CD4-positive, alpha-beta T cell treated with Interleukin-10 for 1 hour (primary cell): Measurements from ENCODE around the gene IL1RN.
"Not testable (repeated sequence)": the region's sequence is repeated elsewhere in the genome, so short reads cannot be mapped to it uniquely, and the experiment has no call there.

Experiments
- DNase-seq: peaks from one replicate; pipeline ENCODE4 v3.0.0-alpha.2; 2020

IL1RN gene

GRCh38 chr2:113126845-113127645 lies at the start of gene IL1RN:
Gene IL1RN (plus strand): TSS chr2:113127598. CDS start chr2:113127625, 27 bp downstream.
- DNase-seq: peak; percentile 19

- DNase-seq: no peak
These were observed 49.5 kb upstream of the IL1RN start for GRCh38 chr2:113077921-113078320.

GRCh38 chr2:113078350-113078839 lies 49.0 kb upstream of the IL1RN start:
- DNase-seq: no peak

GRCh38 chr2:113079131-113079530 lies 48.3 kb upstream of the IL1RN start:
- DNase-seq: no peak

GRCh38 chr2:113080134-113080533 lies 47.3 kb upstream of the IL1RN start:
- peak; percentile 43 for DNase-seq

- DNase-seq: no peak
These were observed 45.7 kb upstream of the IL1RN start for GRCh38 chr2:113081488-113082210.

GRCh38 chr2:113083296-113083695 lies 44.1 kb upstream of the IL1RN start:
- no peak for DNase-seq

GRCh38 chr2:113084249-113085000 lies 43.0 kb upstream of the IL1RN start:
- peak; percentile 29 for DNase-seq

GRCh38 chr2:113085542-113085941 lies 41.9 kb upstream of the IL1RN start:
- DNase-seq: no peak

GRCh38 chr2:113088213-113088992 lies 39.0 kb upstream of the IL1RN start:
- no peak for DNase-seq

GRCh38 chr2:113089916-113090315 lies 37.5 kb upstream of the IL1RN start:
- no peak for DNase-seq

- DNase-seq: no peak
These were observed 36.0 kb upstream of the IL1RN start for GRCh38 chr2:113091231-113091896.

- no peak for DNase-seq
These were observed 34.4 kb upstream of the IL1RN start for GRCh38 chr2:113092864-113093612.

- no peak for DNase-seq
These were observed 33.8 kb upstream of the IL1RN start for GRCh38 chr2:113093613-113093977.

GRCh38 chr2:113096306-113096705 lies 31.1 kb upstream of the IL1RN start:
- not testable (repeated sequence) for DNase-seq

GRCh38 chr2:113096842-113097618 lies 30.4 kb upstream of the IL1RN start:
- not testable (repeated sequence) for DNase-seq

GRCh38 chr2:113098041-113098440 lies 29.4 kb upstream of the IL1RN start:
- DNase-seq: peak; percentile 28

- no peak for DNase-seq
These were observed 28.9 kb upstream of the IL1RN start for GRCh38 chr2:113098532-113098931.

GRCh38 chr2:113102133-113102532 lies 25.3 kb upstream of the IL1RN start:
- no peak for DNase-seq

- no peak for DNase-seq
These were observed 24.1 kb upstream of the IL1RN start for GRCh38 chr2:113103277-113103676.
